ENCODE data around the gene SP7. TPM values are rescaled to one million over a fixed set of nuclear protein-coding genes. Genes with fewer than 3 reads are reported as not detected.
A peak's percentile ranks its signal among the peaks of the same experiment; 100 is the strongest.

The SP7 gene
- total and polyA plus RNA-seq, 2 experiments from 2014 or later, result 0.17 TPM; not detected in 1

GRCh38 chr12:53378222-53378621 lies 42.1 kb upstream of the SP7 start:
- Histone ChIP-seq H3K9me2 (ENCODE audit: insufficient read depth) (no peaks in the 10 kb centered on the region), H3K4me2 (peak overlapping the region; percentile 48), H3K4me1 (ENCODE audit: insufficient read depth) (peaks cover 11% of the 10 kb centered on the region), H3K27me3 (ENCODE audit: insufficient read depth) (no peaks in the 10 kb centered on the region), H2AFZ (peak overlapping the region; percentile 9), H3F3A (replicated peaks; ENCODE audit: low read depth) (0 out of 2 replicates have a peak, but pooled peaks cover 6% of the 10 kb centered on the region), H3K4me3 (peak overlapping the region; percentile 44; the same call in 1 of the 2 replicates), H3K36me3 (ENCODE audit: insufficient read depth) (peaks cover 13% of the 10 kb centered on the region; the same call in 1 of the 2 replicates), H4K20me1 (replicated peaks; ENCODE audit: insufficient read depth) (no peaks in the 10 kb centered on the region; the same call in 1 of the 2 replicates), H3K27ac (ENCODE audit: low read depth) (peak overlapping the region; percentile 78), H3K79me2 (replicated peaks; ENCODE audit: insufficient read depth) (peaks cover 22% of the 10 kb centered on the region)
- Mint-ChIP-seq H3K9me3 (no peaks in the 10 kb centered on the region; the same call in 2 of the 3 replicates), H3K27ac (peak overlapping the region; percentile 88), H3K4me1 (peaks cover 23% of the 10 kb centered on the region), H3K36me3 (ENCODE audit: low read depth) (peaks cover 25% of the 10 kb centered on the region), H3K4me3 (no peak overlapping the region), H3K27me3 (ENCODE audit: insufficient read depth, low read depth, poor library complexity) (peaks cover 4% of the 10 kb centered on the region)
- DNase-seq (ENCODE audit: low spot score) (no peak), ATAC-seq (no peak)
- no peak for TF ChIP-seq EZH2 (IDR thresholded peaks at IDR 0.05; ENCODE audit: low read depth, unreplicated experiment)
- no peak for TF ChIP-seq REST (IDR thresholded peaks at IDR 0.05; ENCODE audit: unreplicated experiment)
- no peak for TF ChIP-seq ETS1 (IDR thresholded peaks at IDR 0.05)
- TF ChIP-seq CTCF (conservative IDR thresholded peaks at IDR 0.05; ENCODE audit: low read depth in 2 of 2), result no peak
- TF ChIP-seq EZH2phosphoT487 (IDR thresholded peaks at IDR 0.05; ENCODE audit: unreplicated experiment), result no peak
- no peak for TF ChIP-seq ZNF462 (CRISPR knock-in tag; IDR thresholded peaks at IDR 0.05)
- TF ChIP-seq CREB1 (CRISPR knock-in tag; IDR thresholded peaks at IDR 0.05; ENCODE audit: low read depth), result no peak
- no peak for TF ChIP-seq NANOG (IDR thresholded peaks at IDR 0.05; ENCODE audit: borderline replicate concordance)
- no peak for TF ChIP-seq ZNF331 (CRISPR knock-in tag; IDR thresholded peaks at IDR 0.05; ENCODE audit: low read depth)
- TF ChIP-seq ZNF114 (CRISPR knock-in tag; IDR thresholded peaks at IDR 0.05), result no peak
